HG03064 (cell line): ENCODE measurements around the gene DUSP10.

Experiments
- ATAC-seq: cut with Tn5 transposase; IDR thresholded peaks from one replicate; pipeline ENCODE4 v1.9.1; 2021; ENCODE audit warnings: low read depth; ENCODE audit not compliant: unreplicated experiment

DUSP10 gene

DNA sequence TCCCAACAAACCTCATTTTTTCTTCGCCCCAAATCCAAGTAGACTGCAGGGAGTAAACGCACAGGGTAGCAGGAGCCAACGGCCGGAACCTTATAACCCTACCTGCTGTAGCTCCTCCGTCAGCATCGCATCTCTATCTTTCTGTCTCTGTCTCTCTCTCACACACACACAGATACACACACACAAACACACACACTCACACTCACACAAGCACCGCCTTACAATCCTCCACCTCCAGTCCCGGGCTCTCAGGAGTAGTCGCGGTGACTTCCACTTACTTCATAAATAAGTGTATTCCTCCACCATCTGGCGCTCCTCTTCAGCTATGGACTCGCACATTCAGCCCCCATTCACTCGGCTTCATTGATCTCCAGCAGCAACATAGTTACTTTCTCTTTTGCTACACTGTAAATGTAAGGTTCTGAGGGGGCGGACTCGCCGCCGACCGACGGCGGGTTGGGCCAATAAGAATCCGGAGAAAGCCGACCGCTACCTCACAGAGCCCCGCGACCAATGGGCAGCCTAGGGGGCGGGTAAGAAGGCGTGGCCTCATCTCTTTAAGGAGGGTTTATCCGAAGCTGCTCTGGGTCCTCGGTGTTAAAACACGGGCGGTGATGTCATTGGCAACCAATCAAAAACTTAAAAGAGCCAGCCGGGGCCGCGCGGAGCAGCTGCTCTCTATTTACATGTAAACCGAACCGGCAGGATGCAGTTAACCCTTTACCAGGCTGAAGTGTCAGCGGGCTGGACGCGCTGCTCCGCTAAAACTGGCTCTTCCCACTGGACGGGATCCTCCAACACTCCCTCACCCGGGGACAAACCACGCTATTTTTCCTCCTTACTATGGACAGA, at the start of gene DUSP10:
DUSP10 (minus strand) TSS at position 387 of the 852 bp plus-strand sequence. CDS start 2,345 bp downstream, outside the sequence.
- ATAC-seq = peak; percentile 81

DNA sequence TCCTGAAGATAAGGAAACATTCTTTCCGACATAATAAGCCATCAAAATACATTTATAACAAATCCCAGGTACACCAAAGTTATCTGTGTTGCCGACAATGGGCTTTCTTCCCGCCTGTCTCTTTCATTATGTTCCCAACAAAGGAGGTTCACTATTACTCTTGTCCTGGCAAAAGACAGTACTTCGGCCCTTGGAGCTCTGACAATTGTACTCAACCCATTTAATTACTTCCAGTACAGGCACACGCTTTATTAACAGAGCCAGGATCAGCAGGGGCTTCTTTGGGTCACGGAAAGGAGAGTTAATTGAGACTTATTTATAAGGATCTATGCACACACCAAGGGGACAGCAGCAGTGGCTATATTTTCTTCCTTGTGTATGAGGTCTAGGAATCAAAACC, 46.6 kb upstream of the DUSP10 start:
- ATAC-seq = no peak

- no peak for ATAC-seq
These were observed 44.8 kb upstream of the DUSP10 start for GRCh38 chr1:221786647-221787046.

- ATAC-seq = no peak
These were observed 42.0 kb upstream of the DUSP10 start for GRCh38 chr1:221783936-221784335.

GRCh38 chr1:221783437-221783836, 41.5 kb upstream of the DUSP10 start:
- ATAC-seq = no peak

GRCh38 chr1:221782970-221783369, 41.1 kb upstream of the DUSP10 start:
- no peak for ATAC-seq

- ATAC-seq = no peak
These were observed 40.6 kb upstream of the DUSP10 start for GRCh38 chr1:221782477-221782876.

- no peak for ATAC-seq
These were observed 39.3 kb upstream of the DUSP10 start for GRCh38 chr1:221781102-221781755.

DNA sequence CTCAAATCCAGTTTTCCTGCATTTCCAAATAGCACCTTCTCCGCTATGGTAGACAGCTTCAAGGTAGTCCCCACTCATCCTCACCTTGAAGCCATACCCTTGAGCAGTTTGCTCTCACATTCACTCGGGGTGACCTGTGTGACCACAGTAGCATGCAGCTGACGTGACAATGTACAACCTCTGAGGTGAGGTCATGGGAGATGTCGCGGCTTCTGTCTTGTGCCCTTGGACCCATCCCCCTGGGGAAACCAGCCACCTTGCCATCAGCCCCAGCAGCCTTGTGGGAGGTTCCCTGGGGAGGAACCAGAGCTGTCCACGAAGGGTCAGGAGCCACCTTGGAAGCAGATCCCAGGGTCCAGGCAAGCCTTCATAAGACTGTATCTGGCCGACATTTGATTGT, 38.3 kb upstream of the DUSP10 start:
- ATAC-seq = no peak

GRCh38 chr1:221779771-221780170, 37.9 kb upstream of the DUSP10 start:
- ATAC-seq = no peak

- peak; percentile 39 for ATAC-seq
These were observed 36.8 kb upstream of the DUSP10 start for GRCh38 chr1:221778535-221779142.

DNA sequence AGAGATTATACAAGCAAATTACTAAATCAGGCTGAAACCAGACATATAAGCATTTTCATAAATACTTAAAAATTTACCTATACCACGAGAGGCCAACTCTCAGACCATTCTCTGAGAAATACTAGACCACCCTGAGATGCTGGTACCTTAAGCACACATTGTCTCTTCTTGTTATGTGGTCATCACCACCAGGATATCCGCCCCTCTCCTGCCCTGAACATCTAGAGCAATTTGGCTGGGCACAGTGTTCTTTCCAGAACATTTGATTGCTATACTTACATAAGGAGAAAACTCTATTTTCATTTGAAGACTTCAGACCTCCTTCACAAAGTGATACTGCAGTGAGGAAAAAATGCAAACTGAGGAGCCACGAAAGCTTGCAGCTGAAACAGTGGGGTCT, 36.2 kb upstream of the DUSP10 start:
- peak; percentile 30 for ATAC-seq

DNA sequence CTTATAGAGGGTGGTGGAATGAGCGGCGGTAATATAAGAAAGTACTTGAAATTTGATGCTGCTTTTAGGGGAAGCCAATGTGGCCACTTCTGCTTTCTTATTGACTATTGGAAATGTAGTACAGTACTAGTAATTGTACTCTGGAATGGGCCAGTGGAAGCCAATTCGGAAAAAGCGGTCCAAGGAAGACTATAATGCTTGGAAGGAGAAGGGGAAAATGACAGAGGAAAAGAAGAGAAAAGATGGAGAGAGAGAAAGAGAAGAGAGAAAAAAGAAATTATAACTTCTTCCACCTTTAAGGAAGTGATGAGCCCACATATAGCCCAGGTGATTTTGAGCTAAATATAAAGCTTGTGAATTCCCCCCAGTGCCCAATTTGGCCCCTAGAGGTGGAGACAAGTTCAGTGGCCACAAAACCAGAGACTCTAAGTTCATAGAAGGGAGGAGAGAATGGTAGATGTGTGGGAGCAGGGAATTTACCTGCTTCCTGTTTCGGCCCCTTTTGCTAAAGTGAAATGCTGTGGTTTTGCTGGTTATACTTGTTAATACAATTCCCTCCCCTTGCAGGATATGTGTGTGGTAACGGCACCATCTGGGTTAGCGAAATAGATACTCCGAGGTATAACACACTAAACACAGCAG, 35.7 kb upstream of the DUSP10 start:
- peak; percentile 59 for ATAC-seq

DNA sequence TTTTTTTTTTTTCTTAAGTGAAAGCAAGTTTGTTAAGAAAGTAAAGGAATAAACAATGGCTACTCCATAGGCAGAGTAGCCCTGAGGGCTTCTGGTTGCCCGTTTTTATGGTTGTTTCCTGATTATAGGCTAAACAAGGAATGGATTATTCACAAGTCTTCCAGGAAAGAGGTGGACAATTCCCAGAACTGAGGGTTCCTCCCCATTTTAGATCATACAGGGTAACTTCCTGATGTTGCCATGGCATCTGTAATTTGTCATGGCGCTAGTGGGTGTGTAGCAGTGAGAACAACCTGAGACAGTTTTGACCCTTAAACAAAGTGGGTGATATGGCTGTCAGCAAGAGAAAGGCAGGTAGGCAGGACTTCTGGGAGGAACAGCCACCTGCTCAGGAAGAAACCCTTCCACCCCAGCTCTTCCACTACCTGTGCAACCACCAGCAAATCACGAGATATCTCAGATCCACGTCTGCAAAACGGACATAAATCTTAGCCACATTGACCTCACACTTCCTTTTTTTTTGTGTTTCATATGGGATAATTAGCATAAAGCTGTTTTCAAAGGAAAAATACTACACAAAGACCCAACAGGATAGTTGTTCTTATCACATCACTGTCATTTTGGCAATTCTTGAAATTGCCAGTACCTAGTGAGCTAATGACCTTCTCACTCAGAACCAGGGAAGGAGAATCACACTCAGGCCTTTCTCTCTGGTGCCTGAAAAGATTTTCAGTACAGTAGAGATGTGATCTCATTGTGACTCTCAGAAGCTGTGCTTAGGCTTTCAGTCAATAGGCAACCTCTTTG, 34.8 kb upstream of the DUSP10 start:
- peak; percentile 39 for ATAC-seq

- ATAC-seq = no peak
These were observed 33.3 kb upstream of the DUSP10 start for GRCh38 chr1:221775206-221775605.

- ATAC-seq = no peak
These were observed 32.4 kb upstream of the DUSP10 start for GRCh38 chr1:221774054-221774842.

DNA sequence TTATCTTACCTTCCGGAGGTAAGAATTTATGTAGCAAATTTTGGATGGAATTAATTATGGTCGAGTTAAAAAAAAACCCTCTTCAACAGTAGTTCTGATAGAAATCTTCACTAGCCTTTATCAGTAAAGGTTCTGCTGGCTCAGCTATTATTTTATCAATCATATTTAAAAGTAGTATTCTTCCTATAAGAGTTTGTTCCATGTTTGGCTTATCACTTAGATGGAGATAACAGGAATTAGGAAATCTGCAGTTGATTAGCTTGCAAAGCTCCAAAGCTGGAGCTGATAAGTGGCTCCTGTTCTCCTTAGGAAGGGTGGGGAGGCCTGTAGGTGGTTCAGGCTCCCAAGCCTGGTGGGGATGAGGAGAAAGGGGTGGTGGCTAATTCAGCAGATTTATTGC, 31.5 kb upstream of the DUSP10 start:
- no peak for ATAC-seq

DNA sequence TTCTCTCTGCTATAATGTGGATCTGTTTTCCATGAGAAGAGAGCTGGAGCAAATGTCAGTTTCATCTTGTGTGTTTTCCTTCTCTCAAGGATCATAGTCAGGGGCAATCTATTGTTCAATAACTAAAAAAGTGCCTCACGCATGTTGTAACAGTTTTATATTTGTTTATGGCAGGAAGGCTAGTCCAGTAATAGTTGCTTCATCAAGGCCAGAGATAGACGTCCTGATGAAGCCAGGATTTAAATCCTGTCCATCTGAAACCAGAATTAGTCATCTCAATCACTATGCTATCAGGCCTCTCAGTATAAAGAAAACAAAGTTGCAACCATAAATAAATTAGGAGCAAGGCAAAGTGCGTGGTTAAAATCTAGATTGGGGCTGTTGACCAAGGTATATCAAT, 30.2 kb upstream of the DUSP10 start:
- no peak for ATAC-seq

DNA sequence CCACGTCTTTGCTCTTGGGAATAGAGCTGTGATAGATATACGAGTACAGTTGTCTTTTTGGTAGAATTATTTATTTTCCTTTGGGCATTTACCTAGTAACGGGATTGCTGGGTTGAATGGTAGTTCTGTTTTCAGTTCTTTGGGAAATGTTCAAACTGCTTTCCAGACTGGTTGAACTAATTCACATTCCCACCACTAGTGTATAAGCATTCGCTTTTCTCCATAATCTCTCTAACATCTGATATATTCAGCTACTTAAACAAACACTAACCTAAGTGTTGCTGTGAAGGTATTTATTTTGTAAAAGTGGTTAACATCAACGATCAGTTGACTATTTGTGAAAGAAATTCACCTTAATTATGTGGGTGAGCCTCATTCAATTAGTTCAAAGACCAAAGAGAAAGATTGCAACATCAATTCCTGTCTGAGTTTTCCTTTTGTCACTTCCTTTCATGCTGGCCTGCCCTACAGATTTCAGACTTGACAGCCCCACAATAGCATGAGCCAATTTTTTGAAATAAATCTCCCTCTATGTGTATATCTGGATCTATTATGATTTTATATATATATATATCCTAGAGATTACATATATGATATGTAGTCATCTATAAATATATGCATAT, 26.7 kb upstream of the DUSP10 start:
- ATAC-seq = no peak
